ENCODE data around the gene TRAM2. TPM values are rescaled to one million over a fixed set of nuclear protein-coding genes. Genes with fewer than 3 reads are reported as not detected.

The TRAM2 gene
- total and polyA plus RNA-seq, 9 of the 15 experiments (the other 6 are each of a cell fraction or from before 2014, with no cell fraction given), result 2.6 to 13.3 (median 8.9) TPM

DNA sequence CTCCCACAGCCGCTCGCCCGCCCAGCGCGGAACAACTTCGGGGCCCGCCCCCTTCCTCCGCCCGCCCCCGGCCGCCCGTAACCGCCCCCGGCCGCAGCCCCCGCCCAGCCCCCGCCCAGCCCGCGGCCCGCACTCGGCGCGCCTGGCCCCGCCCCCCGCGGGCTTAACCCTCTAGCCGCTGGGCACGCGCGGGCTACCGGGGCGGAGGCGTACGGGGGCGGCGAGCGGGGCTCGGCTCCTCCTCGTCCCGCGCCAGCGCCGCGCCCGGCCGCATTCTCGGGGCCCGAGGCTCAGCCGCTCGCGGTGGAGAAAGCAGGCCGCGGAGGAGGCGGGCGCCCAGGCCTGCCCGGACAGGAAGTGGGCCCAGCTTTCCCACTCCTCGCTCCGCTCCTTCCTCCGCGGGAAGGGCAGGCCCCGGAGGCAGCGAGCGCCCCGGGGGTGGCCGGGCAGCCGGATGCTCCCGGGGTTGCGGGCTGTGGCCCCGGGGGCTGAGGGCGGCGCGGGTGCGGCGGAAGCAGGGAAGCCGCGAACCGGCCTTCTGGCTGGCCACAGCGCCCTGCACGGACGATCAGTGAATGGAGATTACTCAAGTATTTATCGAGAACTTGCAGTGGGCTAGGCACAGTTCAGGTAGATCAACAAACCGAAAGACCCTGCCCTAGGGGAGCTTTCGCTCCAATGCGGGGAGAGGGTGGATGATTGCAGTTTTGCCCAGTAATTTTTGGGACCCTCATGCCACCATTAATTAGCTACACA lies at the start of gene TRAM2 (continued):
- TF ChIP-seq HDAC8 (tag; IDR thresholded peaks at IDR 0.05) (peak; percentile 71; the same call in 1 of the 2 replicates), ETV5 (CRISPR knock-in tag; IDR thresholded peaks at IDR 0.05; ENCODE audit: low read depth) (peak; percentile 86), SMC3 (conservative IDR thresholded peaks at IDR 0.05; ENCODE audit: insufficient read depth, low read depth, low read length) (0 out of 2 replicates have a peak, but pooled peaks have one; percentile 4), ZNF668 (CRISPR knock-in tag; IDR thresholded peaks at IDR 0.05) (0 out of 2 replicates have a peak, but pooled peaks have one; percentile 18), MECOM (CRISPR knock-in tag; IDR thresholded peaks at IDR 0.05) (no peak), ELF1 (tag; IDR thresholded peaks at IDR 0.05) (peak; percentile 87), KLF1 (tag; IDR thresholded peaks at IDR 0.05) (peak; percentile 57), MAZ (CRISPR knock-in tag; conservative IDR thresholded peaks at IDR 0.05 in 1 of 2, IDR thresholded peaks at IDR 0.05 in 1 of 2) (peak; percentile 38 to 95; a peak in 3 of 4 replicates), POLR2A (conservative IDR thresholded peaks at IDR 0.05) (peak; percentile 80), MTA1 (IDR thresholded peaks at IDR 0.05; ENCODE audit: borderline replicate concordance) (no peak), ZNF197 (CRISPR knock-in tag; IDR thresholded peaks at IDR 0.05; ENCODE audit: low read depth) (peak; percentile 67; the same call in 1 of the 2 replicates), PHF8 (IDR thresholded peaks at IDR 0.05; ENCODE audit: borderline replicate concordance, low read length) (peak; percentile 99), ZNF316 (IDR thresholded peaks at IDR 0.05) (peak; percentile 58), TAF15 (IDR thresholded peaks at IDR 0.05; ENCODE audit: low read depth, low read length) (no peak)
- TF ChIP-seq, protein P1, sequence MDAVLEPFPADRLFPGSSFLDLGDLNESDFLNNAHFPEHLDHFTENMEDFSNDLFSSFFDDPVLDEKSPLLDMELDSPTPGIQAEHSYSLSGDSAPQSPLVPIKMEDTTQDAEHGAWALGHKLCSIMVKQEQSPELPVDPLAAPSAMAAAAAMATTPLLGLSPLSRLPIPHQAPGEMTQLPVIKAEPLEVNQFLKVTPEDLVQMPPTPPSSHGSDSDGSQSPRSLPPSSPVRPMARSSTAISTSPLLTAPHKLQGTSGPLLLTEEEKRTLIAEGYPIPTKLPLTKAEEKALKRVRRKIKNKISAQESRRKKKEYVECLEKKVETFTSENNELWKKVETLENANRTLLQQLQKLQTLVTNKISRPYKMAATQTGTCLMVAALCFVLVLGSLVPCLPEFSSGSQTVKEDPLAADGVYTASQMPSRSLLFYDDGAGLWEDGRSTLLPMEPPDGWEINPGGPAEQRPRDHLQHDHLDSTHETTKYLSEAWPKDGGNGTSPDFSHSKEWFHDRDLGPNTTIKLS (IDR thresholded peaks at IDR 0.05; ENCODE audit: borderline replicate concordance, low read depth), result 0 out of 2 replicates have a peak, but pooled peaks have one; percentile 27
- TF ChIP-seq, protein P2, sequence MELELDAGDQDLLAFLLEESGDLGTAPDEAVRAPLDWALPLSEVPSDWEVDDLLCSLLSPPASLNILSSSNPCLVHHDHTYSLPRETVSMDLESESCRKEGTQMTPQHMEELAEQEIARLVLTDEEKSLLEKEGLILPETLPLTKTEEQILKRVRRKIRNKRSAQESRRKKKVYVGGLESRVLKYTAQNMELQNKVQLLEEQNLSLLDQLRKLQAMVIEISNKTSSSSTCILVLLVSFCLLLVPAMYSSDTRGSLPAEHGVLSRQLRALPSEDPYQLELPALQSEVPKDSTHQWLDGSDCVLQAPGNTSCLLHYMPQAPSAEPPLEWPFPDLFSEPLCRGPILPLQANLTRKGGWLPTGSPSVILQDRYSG (tag; conservative IDR thresholded peaks at IDR 0.05; ENCODE audit: low read depth), result no peak
- TF ChIP-seq, protein P3, sequence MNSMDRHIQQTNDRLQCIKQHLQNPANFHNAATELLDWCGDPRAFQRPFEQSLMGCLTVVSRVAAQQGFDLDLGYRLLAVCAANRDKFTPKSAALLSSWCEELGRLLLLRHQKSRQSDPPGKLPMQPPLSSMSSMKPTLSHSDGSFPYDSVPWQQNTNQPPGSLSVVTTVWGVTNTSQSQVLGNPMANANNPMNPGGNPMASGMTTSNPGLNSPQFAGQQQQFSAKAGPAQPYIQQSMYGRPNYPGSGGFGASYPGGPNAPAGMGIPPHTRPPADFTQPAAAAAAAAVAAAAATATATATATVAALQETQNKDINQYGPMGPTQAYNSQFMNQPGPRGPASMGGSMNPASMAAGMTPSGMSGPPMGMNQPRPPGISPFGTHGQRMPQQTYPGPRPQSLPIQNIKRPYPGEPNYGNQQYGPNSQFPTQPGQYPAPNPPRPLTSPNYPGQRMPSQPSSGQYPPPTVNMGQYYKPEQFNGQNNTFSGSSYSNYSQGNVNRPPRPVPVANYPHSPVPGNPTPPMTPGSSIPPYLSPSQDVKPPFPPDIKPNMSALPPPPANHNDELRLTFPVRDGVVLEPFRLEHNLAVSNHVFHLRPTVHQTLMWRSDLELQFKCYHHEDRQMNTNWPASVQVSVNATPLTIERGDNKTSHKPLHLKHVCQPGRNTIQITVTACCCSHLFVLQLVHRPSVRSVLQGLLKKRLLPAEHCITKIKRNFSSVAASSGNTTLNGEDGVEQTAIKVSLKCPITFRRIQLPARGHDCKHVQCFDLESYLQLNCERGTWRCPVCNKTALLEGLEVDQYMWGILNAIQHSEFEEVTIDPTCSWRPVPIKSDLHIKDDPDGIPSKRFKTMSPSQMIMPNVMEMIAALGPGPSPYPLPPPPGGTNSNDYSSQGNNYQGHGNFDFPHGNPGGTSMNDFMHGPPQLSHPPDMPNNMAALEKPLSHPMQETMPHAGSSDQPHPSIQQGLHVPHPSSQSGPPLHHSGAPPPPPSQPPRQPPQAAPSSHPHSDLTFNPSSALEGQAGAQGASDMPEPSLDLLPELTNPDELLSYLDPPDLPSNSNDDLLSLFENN (IDR thresholded peaks at IDR 0.05; ENCODE audit: low read depth in 2 of 2, low read length in 2 of 2), result 0 out of 4 replicates have a peak, but pooled peaks of 1 of the 2 experiments have one; percentile 4
- TF ChIP-seq, protein P4, sequence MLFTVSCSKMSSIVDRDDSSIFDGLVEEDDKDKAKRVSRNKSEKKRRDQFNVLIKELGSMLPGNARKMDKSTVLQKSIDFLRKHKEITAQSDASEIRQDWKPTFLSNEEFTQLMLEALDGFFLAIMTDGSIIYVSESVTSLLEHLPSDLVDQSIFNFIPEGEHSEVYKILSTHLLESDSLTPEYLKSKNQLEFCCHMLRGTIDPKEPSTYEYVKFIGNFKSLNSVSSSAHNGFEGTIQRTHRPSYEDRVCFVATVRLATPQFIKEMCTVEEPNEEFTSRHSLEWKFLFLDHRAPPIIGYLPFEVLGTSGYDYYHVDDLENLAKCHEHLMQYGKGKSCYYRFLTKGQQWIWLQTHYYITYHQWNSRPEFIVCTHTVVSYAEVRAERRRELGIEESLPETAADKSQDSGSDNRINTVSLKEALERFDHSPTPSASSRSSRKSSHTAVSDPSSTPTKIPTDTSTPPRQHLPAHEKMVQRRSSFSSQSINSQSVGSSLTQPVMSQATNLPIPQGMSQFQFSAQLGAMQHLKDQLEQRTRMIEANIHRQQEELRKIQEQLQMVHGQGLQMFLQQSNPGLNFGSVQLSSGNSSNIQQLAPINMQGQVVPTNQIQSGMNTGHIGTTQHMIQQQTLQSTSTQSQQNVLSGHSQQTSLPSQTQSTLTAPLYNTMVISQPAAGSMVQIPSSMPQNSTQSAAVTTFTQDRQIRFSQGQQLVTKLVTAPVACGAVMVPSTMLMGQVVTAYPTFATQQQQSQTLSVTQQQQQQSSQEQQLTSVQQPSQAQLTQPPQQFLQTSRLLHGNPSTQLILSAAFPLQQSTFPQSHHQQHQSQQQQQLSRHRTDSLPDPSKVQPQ (CRISPR knock-in tag; IDR thresholded peaks at IDR 0.05; ENCODE audit: borderline replicate concordance), result no peak
